K562 (cell line): ENCODE measurements around the gene HEXD.

Source experiments
- CBFB ChIP-seq: sonication (generic); formaldehyde crosslinking; IDR thresholded peaks from 2 replicates; pipeline ENCODE4 v1.4.0; 2020; ENCODE audit warnings: mild to moderate bottlenecking, missing genetic modification reagents
- CBX8 ChIP-seq: fragments of 200-600 bp; sonication (generic); IDR thresholded peaks from 2 replicates; pipeline ENCODE4 v1.6.1; 2012; ENCODE audit warnings: borderline replicate concordance, mixed run types, low read depth, mild to moderate bottlenecking, moderate library complexity, mixed read lengths, low read length, control low read depth, inconsistent platforms; ENCODE audit not compliant: poor library complexity, severe bottlenecking; ENCODE audit errors: extremely low read depth
- HDAC3 ChIP-seq: fragments of 450-650 bp; IDR thresholded peaks from 2 replicates; pipeline ENCODE4 v1.6.1; 2018; ENCODE audit warnings: borderline replicate concordance, mild to moderate bottlenecking, moderate library complexity; ENCODE audit not compliant: partially characterized antibody
- MED1 ChIP-seq: sonication (generic); formaldehyde crosslinking; IDR thresholded peaks from 2 replicates; pipeline ENCODE4 v1.8.1; 2023; ENCODE audit warnings: missing genetic modification reagents, borderline replicate concordance
- NR2C2 ChIP-seq, 2 experiments: fragments of 200-800 bp in 1 of 2; sonication (Bioruptor generic) in 1 of 2; sonication (generic) in 1 of 2; formaldehyde crosslinking in 1 of 2; IDR thresholded peaks; 2 replicates each; pipeline versions ENCODE4 v1.6.1 to v1.8.0; 2016 to 2022; ENCODE audit warnings: mild to moderate bottlenecking in 1 of 2, missing compliant biosample characterization in 1 of 2, missing genetic modification characterization in 1 of 2, missing genetic modification reagents in 1 of 2
- TBP ChIP-seq: optimal IDR thresholded peaks from 2 replicates; pipeline ENCODE3; 2011; ENCODE audit warnings: low read depth, low read length, improper control_type of control experiment
- ZBTB8A ChIP-seq: fragments of 450-650 bp; IDR thresholded peaks from 2 replicates; pipeline ENCODE4 v1.6.1; 2018; ENCODE audit warnings: mild to moderate bottlenecking, moderate library complexity; ENCODE audit not compliant: partially characterized antibody
- ZNF140 ChIP-seq: fragments of 250-450 bp; sonication (Bioruptor Pico); IDR thresholded peaks from 2 replicates; pipeline ENCODE4 v1.8.0; 2021; ENCODE audit warnings: moderate library complexity, mild to moderate bottlenecking, inconsistent platforms
- ZNF263 ChIP-seq: sonication (generic); formaldehyde crosslinking; IDR thresholded peaks from 2 replicates; pipeline ENCODE4 v1.8.0; 2022; ENCODE audit warnings: mild to moderate bottlenecking, missing genetic modification reagents, borderline replicate concordance
- ZNF354B ChIP-seq: fragments of 250-450 bp; sonication (Bioruptor Pico); IDR thresholded peaks from 2 replicates; pipeline ENCODE4 v1.4.0; 2020
- TF ChIP-seq, protein P1 (sequence below): sonication (generic); formaldehyde crosslinking; IDR thresholded peaks from 2 replicates; pipeline ENCODE4 v1.8.0; 2023; ENCODE audit warnings: mild to moderate bottlenecking, missing genetic modification reagents

DNA sequence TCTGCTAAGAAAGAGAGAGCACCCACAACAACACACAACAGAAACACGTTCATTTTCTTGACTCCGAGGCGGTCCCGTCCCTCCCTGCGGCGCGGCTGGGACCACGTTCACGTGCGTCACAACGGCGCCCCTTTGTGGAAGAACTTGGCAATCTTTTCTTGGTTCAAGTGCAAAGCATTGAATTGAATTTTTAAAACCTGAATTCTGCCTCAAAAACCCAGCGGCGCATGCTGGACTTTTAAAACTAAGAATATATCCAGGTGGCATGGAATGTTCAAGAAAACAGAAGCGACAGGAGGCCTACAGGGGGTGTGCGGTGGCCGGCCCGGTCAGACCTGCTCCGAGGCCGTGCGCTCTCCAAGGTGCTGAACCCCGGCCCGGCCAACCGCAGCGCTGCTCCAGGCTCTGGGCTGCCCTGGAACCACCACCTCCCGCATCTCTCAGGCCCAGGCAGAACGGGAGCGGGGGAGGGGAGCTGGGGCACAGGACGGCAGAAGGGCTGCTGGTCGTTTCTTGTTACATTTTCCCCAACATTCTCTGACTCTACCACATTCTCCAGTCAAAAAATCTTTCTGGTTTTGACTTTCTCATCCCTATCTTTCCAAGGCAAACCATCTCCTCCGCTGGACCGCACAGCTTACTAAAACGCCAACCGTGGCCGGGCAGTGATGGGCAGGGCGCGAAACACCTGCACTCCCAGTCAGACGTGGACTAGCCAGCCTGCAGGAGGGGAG, 3.4 kb upstream of the HEXD start:
- TF ChIP-seq TBP (no peak), ZBTB8A (no peak), CBX8 (no peak), HDAC3 (no peak), CBFB (CRISPR knock-in tag) (peak; percentile 96), ZNF140 (CRISPR knock-in tag) (no peak), ZNF354B (CRISPR knock-in tag) (no peak), MED1 (CRISPR knock-in tag) (no peak), ZNF263 (peak; percentile 71; the same call in 1 of the 2 replicates), NR2C2 (CRISPR knock-in tag; IDR thresholded peaks at IDR 0.05) (peak; percentile 57; the same call in 1 of the 2 replicates), NR2C2 (tag; IDR thresholded peaks at IDR 0.05) (no peak)
- TF ChIP-seq, protein P1, sequence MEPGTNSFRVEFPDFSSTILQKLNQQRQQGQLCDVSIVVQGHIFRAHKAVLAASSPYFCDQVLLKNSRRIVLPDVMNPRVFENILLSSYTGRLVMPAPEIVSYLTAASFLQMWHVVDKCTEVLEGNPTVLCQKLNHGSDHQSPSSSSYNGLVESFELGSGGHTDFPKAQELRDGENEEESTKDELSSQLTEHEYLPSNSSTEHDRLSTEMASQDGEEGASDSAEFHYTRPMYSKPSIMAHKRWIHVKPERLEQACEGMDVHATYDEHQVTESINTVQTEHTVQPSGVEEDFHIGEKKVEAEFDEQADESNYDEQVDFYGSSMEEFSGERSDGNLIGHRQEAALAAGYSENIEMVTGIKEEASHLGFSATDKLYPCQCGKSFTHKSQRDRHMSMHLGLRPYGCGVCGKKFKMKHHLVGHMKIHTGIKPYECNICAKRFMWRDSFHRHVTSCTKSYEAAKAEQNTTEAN: peak; percentile 72; the same call in 1 of the 2 replicates
